ENCODE measurements around the gene PINLYP. TPM values are rescaled to one million over a fixed set of nuclear protein-coding genes. Genes with fewer than 3 reads are reported as not detected.
A peak's percentile ranks its signal among the peaks of the same experiment; 100 is the strongest.

Gene PINLYP
- total and polyA plus RNA-seq, 2 of the 13 experiments (the other 11 are each of a cell fraction or from before 2014, with no cell fraction given), result 0.21 to 0.24 TPM

DNA sequence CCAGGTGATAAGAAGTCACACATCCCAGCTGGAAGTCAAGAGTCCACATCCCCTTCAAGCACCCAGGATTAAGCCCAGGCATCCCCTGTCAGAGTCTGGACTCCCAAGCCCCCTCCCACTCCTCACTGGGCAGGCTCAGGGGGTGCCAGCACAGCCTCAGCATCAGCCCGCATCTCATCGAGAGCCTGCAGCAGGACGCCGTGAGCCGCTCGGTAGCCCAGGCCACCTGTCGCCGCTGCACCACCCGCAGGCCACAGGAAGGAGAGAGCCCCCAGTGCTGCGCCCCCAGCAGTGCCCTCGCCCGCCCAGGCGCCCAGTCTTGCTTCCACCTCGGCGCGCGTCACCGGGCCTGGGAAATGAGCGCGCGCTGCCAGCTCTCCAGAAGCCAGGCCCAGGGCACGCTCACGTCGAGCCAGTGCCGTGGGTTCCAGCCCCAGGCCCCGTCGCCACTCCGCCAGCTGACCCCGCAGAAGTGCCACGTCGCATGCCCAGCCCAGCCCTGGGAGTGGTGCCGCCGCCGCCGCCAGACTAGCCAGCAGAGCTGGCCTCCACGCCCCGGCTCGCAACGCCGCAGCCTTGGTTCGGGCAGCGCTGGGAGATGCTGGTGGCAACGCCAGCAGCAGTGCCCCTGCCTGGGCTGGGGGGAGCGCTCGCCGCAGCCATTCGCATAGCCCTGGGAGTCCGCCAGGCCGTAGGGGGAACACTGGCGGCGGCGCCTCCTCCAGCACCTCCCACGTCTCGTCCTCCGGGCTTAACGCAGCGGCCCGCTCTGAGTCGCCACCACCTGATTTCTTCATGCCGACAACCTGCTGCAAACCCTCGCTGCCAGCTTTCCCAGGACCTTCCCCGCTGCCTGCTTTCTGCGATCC, 16.5 kb downstream of the PINLYP start:
- Histone ChIP-seq H3K9ac (ENCODE audit: insufficient read depth, low read depth, low read length) (no peak overlapping the region), H3K27me3 (ENCODE audit: control insufficient read depth in 1 of 2, insufficient read depth in 2 of 2, low read length in 2 of 2) (no peaks in the 10 kb centered on the region; a peak in 1 of 5 replicates), H3K4me1 (ENCODE audit: insufficient read depth, low read length) (peaks cover 20% of the 10 kb centered on the region), H3K27ac (ENCODE audit: extremely low read length, insufficient read depth, low read length) (no peak overlapping the region), H3K9me3 (ENCODE audit: low read length) (no peaks in the 10 kb centered on the region), H2AFZ (ENCODE audit: low read length) (no peak overlapping the region), H4K20me1 (ENCODE audit: insufficient read depth, low read length) (peaks cover 2% of the 10 kb centered on the region; the same call in 1 of the 2 replicates), H3K4me3 (replicated peaks in 1 of 3; ENCODE audit: insufficient read depth in 1 of 3, low read depth in 2 of 3, low read length in 3 of 3) (no peak overlapping the region), H3K79me2 (ENCODE audit: insufficient read depth, low read length) (peaks cover 13% of the 10 kb centered on the region), H3K36me3 (replicated peaks in 1 of 2; ENCODE audit: control insufficient read depth in 1 of 2, insufficient read depth in 2 of 2, low read length in 2 of 2) (peaks cover 3% of the 10 kb centered on the region in 2 experiments; a peak in 4 of 5 replicates), H3K4me2 (ENCODE audit: low read depth, low read length) (no peak overlapping the region)
- no peak for FAIRE-seq
- no peak for ATAC-seq
- DNase-seq (ENCODE audit: low spot score), result no peak
- BruUV-seq (replicated peaks), result no TSS peak
- in situ Hi-C loops (cut with HindIII; ENCODE audit: extremely low pct_ligation_motif_present, low pct_unique_long_range_greater_than_20kb), result no loop called here
- ChIA-PET POLR2A (no interaction called here), CTCF (ENCODE audit: low intra/inter-chr PET ratio, low total read pairs) (no interaction called here)
- WGBS (ENCODE audit: low lambda C conversion rate), result 98% methylated on average over 48 of the region's 63 CpGs
- intact Hi-C loops (cut with micrococcal nuclease; ENCODE audit: unreplicated experiment), result loop anchor here (10.0 kb wide), 1 partner anchor 67 kb away; the partner anchor contains the start of gene ETHE1
- no peak for TF ChIP-seq ZNF24 (IDR thresholded peaks at IDR 0.05)
- TF ChIP-seq RBFOX2 (IDR thresholded peaks at IDR 0.05; ENCODE audit: low read depth, low read length), result peak; percentile 40; the same call in 1 of the 2 replicates

DNA sequence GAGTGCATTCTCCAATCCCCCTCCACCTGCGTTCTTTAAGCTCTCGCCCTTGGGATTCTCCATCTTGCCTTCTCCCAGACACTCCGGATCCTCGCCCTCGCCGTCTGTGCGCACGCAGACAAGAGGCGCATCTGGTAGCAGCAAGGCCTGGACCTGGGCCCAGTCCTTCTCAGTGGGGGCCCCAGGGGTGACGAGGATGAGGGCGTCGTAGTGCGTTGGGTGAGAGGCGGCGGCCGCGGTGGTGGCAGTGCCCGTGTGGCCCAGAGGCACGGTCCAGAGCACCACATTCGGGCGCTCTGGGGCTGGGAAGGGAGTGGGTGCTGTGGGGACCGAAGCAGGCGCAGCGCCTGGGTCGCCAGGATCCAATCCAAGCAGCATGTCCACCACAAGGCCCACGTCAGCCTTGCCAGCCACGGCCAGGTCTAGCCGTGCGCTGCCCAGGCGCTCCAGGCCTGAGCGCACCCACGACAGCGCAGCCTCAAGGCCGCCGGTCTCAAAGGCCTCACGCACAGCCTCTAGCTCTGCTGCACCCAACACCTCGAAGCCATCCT, 17.3 kb downstream of the PINLYP start:
- H4K20me1 ChIP-seq (ENCODE audit: insufficient read depth, low read length), result peaks cover 2% of the 10 kb centered on the region; the same call in 1 of the 2 replicates
- H3K4me2 ChIP-seq (ENCODE audit: low read depth, low read length), result no peak overlapping the region
- no TSS peak for BruUV-seq (replicated peaks)
- no peak overlapping the region for H3K9ac ChIP-seq (ENCODE audit: insufficient read depth, low read depth, low read length)
- ATAC-seq (no peak), DNase-seq (ENCODE audit: low spot score) (no peak), FAIRE-seq (no peak)
- in situ Hi-C loops (cut with HindIII; ENCODE audit: extremely low pct_ligation_motif_present, low pct_unique_long_range_greater_than_20kb) (no loop called here), intact Hi-C loops (cut with micrococcal nuclease; ENCODE audit: unreplicated experiment) (loop anchor here (10.0 kb wide), 1 partner anchor 68 kb away; the partner anchor contains the start of gene ETHE1)
- H3K4me1 ChIP-seq (ENCODE audit: insufficient read depth, low read length), result peaks cover 27% of the 10 kb centered on the region
- 0 out of 2 replicates have a peak, but pooled peaks have one; percentile 25 for TF ChIP-seq RBFOX2 (IDR thresholded peaks at IDR 0.05; ENCODE audit: low read depth, low read length)
- TF ChIP-seq, protein P1, sequence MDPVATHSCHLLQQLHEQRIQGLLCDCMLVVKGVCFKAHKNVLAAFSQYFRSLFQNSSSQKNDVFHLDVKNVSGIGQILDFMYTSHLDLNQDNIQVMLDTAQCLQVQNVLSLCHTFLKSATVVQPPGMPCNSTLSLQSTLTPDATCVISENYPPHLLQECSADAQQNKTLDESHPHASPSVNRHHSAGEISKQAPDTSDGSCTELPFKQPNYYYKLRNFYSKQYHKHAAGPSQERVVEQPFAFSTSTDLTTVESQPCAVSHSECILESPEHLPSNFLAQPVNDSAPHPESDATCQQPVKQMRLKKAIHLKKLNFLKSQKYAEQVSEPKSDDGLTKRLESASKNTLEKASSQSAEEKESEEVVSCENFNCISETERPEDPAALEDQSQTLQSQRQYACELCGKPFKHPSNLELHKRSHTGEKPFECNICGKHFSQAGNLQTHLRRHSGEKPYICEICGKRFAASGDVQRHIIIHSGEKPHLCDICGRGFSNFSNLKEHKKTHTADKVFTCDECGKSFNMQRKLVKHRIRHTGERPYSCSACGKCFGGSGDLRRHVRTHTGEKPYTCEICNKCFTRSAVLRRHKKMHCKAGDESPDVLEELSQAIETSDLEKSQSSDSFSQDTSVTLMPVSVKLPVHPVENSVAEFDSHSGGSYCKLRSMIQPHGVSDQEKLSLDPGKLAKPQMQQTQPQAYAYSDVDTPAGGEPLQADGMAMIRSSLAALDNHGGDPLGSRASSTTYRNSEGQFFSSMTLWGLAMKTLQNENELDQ (CRISPR knock-in tag; IDR thresholded peaks at IDR 0.05; ENCODE audit: borderline replicate concordance), result no peak
- no peak overlapping the region for H2AFZ ChIP-seq (ENCODE audit: low read length)
- no peaks in the 10 kb centered on the region for H3K9me3 ChIP-seq (ENCODE audit: low read length)
- peaks cover 21% of the 10 kb centered on the region for H3K79me2 ChIP-seq (ENCODE audit: insufficient read depth, low read length)
- no peak overlapping the region for H3K4me3 ChIP-seq (replicated peaks in 1 of 3; ENCODE audit: insufficient read depth in 1 of 3, low read depth in 2 of 3, low read length in 3 of 3)
- peaks cover 3% of the 10 kb centered on the region in 2 experiments; a peak in 4 of 5 replicates for H3K36me3 ChIP-seq (replicated peaks in 1 of 2; ENCODE audit: control insufficient read depth in 1 of 2, insufficient read depth in 2 of 2, low read length in 2 of 2)
- WGBS (ENCODE audit: low lambda C conversion rate), result over 99% methylated on average over 27 of the region's 37 CpGs
- CTCF ChIA-PET (ENCODE audit: low intra/inter-chr PET ratio, low total read pairs), result no interaction called here
- POLR2A ChIA-PET, result no interaction called here
- H3K27me3 ChIP-seq (ENCODE audit: control insufficient read depth in 1 of 2, insufficient read depth in 2 of 2, low read length in 2 of 2), result no peaks in the 10 kb centered on the region; a peak in 1 of 5 replicates
- no peak overlapping the region for H3K27ac ChIP-seq (ENCODE audit: extremely low read length, insufficient read depth, low read length)

Measured in HepG2 (cell line).